GM19043 (cell line): ENCODE data around the gene COL8A1.
"Not testable (repeated sequence)": the region's sequence is repeated elsewhere in the genome, so short reads cannot be mapped to it uniquely, and the experiment has no call there.

ENCODE experiments used
- ATAC-seq: cut with Tn5 transposase; IDR thresholded peaks from one replicate; pipeline ENCODE4 v1.9.1; 2021; ENCODE audit warnings: low read depth; ENCODE audit not compliant: unreplicated experiment

Gene COL8A1

DNA sequence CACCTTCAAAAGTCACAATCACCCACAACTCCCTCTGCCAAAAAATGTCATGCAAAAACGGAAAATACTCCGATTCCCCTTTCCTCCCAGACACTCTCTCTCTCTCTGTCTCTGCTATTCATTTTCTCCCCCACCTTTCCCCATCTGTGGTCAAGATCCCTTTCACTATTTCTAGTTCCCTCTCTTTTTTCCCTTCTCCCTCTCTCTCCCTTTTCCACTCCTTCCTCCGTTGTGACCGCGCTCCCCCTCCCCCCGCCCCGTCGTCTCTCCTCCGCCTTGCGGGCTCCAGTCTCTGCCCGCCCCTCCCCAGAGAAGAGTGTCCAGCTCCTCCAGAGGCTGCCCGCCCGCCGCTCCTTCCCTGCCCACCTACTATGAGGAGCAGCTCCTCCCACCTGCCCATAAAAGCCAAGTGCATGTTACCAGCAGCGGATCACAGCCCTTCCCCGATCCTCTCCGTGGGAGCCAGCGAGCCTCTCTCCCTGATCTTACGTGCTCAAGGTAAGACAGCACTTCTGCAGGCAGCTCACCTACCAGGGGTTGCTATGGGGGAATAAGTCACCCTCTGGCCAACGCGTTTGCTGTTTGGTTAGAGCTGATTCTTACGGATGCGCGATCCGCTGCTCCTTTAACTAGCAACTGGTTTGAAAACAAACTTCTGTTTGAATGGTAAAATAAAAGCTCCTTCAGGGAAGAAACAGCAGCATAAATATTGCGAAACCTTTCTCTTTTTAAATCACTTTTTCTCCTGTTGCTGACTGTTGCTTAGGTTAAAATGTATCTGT is at the start of gene COL8A1:
TSS of gene COL8A1 (plus strand) at position 428 of the 782 bp plus-strand sequence. CDS start 152,089 bp downstream, outside the sequence.
- no peak for ATAC-seq

DNA sequence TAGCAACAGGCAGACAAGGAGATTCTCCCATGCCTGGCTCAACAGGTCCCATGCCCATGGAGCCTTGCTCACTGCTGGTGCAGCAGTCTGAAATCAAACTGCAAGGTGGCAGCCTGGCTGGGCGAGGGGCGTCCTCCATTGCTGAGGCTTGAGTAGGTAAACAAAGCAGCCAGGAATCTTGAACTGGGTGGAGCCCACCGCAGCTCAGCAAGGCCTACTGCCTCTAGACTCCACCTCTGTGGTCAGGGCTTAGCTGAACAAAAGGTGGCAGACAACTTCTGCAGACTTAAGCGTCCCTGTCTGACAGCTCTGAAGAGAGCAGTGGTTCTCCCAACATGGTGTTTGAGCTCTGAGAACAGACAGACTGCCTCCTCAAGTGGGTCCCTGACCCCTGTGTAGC is 49.2 kb upstream of the COL8A1 start:
- not testable (repeated sequence) for ATAC-seq

DNA sequence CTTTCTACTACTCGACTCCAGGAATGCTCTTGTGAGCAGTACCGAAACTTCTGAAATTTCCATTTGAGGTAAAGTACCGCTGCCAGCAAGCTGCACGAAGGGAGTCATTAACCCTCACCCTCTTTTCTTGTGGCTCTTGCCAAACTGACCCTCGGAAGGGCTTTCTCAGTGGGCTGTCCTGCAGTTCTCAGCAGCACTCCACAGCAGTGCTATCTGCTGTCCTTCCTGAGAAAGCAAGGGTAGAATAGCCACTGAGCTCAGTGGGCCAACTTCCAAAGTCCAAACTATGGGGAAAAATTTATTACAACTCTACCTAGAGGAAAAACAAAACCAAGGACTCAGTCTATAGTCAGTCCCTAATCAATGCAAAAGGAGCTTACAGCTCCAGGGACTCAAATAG is 38.5 kb upstream of the COL8A1 start:
- no peak for ATAC-seq

DNA sequence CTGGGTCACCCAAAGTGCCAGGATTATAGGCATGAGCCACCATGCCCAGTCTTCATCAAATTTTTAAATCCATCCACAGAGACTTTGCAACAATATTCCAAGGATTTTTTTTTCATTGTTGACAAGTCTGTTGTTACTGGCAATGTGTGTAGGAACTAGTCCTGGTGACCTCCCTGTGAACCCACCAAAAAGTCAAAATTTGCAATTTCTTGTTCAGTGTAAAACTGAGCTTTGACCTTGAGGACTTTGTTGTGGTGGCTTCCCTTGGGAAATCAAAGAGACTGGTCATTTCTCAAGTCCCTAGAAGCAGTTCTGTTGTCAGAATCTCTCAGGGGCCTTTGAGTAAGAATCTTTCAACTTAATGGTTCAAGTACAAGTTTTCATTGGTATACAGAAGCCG is 36.9 kb upstream of the COL8A1 start:
- no peak for ATAC-seq

DNA sequence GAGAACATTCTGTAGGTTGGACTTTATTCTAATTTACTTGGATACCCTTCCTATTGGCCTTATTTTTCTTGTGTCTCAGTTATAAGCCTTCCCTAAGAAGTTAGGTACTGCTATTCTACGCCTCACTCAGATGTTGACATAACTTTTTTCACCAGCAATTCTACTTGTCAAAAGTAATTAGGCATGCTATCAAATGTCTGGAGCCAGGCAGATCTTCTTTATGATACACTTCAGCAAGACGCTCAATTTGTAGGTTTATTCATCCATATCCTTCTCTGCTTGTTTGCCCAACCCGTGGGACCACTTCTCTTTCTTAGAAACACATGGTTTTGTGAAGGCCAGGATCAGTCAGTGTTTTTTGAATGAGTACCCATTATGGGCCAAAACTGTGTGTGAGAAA is 36.2 kb upstream of the COL8A1 start:
- no peak for ATAC-seq

DNA sequence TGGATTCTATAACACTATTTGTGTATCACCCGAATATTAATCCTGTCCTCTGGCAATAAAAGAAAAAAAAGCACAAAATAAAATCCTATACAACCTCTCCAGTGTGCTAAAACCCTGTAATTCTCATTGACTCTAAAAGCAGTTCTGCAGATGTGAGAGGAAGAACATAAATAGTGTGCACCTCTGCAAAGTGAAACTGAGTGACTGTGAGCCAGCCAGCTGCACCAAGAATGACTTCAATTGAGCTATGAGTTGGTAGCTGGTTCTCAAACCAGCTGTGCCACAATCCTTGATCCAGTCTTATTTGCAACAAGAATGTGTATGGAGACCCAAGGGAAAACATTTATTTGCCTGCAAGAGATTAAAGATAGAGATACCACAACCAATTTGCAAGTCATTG is 31.2 kb upstream of the COL8A1 start:
- ATAC-seq: no peak

DNA sequence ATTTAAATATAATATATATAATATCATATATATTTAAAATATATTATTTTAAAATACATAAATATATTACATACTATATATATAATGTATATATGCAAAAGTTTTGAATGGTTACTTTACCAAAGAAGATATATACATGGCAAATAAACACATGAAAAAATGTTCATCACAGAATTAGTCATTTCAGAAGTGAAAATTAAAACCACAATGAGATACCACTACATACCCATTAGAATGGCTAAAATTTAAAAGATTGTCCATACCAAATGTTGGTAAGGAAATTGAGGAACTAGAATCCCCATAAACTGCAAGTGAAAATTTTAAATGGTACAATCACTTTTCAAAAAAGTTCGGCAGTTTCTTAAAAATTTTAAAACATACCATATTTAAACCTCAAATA is 23.6 kb upstream of the COL8A1 start:
- ATAC-seq: no peak

DNA sequence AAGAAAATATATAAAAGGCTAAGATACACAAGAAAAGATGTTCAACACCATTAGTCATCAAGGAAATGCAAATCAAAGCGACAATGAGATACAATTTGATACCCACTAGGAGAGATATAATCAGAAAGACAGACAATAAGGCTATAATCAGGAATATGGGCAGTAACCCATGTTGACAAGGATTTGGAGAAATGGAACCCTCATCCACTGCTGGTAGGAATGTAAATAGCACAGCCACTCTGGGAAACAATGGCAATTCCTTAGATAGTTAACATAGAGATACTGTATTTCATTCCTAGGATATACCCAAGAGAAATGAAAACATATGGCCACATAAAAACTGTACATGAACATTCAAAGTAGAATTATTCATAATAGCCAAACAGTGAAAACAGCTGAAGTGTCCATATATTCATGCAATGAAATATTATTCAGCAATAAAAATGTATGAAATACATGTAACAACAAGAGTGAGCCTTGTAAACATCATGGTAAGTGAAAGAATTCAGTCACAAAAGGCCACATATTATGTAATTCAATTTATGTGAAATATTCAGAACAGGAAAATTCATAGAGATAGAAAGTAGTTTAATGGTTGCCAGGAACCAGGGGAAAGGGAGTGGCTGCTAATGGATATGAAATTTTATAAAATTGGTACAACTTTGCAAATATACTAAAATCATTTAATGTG is 18.2 kb upstream of the COL8A1 start:
- no peak for ATAC-seq

DNA sequence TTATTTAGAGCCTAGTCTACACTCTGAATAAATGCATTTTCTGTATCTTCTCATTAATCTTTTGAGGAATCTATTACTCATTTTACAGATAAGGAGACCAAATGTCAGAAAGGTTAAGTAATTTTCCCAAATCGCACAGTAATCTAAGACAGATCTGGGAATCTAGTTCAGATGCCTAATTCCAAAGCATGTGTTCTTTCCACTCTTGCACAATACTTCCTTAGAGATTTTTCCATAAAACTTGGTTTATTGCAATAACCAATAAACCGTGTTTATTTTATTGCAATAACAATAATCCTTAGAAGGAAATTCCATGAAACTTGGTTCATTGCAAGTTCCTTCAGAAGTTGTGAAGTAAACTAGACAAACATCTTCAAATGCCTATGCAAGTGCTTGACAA is 17.4 kb upstream of the COL8A1 start:
- no peak for ATAC-seq

DNA sequence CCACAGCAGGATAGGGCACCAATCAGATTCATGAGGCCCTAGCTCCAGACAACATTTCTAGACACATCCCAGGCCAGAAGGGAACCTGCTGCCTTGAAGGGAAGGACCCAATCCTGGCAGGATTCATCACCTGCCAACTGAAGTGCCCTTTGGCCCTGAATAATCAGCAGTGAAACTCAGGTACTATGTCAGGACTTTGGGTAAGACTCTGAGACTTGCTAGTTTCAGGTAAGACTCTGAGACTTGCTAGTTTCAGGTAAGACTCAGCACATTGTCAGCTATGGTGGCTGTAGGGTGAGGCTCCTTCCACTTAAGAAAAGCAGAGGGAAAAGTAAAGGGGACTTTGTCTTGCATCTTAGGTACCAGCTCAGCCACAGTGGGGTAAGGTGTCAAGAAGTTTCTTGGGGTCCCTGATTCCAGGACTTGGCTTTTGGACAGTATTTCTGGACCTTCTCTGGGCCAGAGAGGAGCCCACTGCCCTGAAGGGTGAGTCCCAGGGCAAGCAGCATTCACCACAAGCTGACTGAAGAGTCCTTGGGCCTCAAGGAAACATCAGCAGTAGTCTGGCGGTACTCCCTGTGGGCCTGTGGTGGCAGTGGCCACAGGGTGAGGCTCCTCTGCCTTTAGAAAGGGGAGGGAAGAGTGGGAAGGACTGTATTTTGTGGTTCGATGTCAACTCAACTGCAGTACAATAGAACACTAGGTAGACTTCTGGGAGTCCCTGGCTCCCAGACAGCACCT is 13.7 kb upstream of the COL8A1 start:
- ATAC-seq: no peak

DNA sequence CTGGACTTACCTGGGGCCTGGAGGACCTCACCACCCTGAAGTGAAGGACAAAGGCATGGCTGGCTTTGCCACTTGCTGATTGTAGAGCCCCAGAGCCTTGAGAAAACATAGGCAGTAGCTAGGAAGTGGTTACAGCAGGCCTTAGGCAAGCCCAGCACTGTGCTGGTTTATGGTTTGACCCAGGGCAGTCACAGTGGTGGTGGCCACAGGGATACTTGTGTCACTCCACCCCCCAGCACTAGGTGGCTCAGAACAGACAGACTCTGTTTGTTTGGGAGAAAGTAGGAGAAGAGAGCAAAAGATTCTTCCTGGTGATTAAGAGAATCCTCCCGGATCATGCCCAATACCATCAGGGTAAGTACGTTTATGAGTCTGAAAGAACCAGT is 13.2 kb upstream of the COL8A1 start:
- ATAC-seq: no peak

DNA sequence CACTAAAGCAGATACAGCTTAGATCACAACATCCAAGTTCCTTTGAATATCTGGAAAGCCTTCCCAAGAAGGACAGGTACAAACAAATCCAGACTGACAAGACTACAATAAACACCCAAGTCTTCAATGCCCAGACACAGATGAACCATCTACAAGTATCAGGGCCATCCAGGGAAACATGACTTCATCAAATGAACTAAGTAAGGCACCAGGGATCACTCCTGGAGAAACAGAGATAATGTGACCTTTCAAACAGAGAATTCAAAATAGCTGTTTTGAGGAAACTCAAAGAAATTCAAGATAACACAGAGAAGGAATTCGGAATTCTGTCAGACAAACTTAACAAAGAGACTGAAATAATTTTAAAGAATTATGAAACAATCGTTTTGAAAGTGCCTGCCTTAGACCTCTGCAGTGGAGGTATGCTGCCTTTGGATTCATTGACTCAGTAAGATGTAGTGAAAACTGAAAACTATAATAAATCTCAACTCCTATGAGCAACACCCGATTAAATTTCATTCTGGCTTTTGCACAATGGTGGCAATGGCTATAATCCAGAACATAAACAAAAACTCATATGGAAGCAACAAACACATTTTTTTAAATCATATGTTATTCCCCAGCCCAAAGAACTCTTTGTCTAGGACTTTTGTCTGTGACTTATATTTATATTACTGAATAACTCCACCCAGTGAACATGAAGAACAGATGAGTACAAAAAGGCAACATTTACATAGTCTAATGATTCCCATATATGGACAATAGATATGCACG is 12.6 kb upstream of the COL8A1 start:
- ATAC-seq: no peak

DNA sequence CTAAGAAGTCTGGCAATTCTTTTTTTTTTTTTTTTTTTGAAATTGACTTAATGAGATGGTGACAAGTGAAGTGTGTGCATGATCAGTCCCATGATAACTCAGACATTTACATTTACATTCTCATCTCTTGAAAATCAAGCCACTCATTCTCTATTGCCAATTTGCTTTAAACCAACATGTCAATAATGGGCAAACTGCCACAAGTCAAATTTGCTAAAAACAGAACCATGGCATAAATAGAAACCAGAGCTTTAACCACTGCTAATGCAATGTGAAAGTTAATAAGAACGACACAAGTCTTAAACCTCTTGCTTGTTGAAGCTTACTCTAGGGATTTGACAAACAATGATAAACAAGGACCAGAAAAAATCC is 12.0 kb upstream of the COL8A1 start:
- peak; percentile 44 for ATAC-seq

DNA sequence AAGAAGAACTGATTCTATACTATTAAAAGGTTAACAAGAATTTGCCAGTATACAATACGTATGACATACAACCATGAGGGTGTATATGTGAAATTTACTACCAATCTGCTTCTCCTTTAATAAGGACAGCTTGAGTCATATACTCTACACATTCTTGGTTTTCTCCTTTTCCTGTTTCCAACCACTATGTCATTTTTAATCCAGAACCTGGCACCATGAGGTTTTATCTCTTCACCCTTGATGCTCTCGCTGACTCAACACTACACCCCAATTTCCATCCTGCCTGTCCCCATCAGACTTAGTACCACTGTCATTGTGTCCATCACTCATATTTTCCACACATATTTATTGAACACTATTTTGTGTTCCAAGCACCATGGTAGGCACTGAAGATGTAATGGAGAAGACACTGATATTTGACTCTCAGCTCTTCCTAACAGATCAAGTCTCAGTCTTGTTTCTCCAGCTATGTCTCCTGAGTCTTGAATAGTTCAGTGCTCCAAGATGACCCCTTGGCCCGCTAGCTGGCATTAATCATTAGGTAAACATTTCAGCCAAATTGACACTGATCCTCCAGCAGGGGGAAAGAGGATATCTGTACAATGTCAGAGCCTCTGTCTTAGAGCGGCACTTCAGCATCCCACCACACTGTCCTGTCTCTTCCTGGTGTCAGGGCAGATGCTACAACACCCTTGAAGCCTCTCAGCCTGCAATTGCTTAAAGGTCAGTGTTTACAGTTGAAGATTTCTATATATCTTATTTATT is 11.2 kb upstream of the COL8A1 start:
- ATAC-seq: no peak

DNA sequence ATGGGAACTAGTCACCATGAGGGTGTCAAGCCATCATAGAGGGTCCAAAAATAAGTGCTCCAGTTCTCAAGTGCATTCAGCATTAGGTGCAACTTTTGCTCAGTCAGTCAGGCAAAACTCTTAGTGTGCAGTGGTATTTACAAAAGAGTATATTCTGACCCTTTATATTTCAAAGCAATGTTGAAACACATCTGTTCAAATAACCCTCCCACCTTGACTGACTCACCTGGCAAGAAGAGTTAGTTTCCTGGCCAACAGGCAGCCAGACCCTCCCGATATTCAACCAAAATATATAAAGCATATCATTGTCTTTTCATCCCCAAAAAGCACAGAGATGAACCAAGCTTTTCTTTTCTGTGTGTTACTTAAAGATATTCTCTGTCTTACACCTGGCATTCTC is 7.6 kb upstream of the COL8A1 start:
- no peak for ATAC-seq

DNA sequence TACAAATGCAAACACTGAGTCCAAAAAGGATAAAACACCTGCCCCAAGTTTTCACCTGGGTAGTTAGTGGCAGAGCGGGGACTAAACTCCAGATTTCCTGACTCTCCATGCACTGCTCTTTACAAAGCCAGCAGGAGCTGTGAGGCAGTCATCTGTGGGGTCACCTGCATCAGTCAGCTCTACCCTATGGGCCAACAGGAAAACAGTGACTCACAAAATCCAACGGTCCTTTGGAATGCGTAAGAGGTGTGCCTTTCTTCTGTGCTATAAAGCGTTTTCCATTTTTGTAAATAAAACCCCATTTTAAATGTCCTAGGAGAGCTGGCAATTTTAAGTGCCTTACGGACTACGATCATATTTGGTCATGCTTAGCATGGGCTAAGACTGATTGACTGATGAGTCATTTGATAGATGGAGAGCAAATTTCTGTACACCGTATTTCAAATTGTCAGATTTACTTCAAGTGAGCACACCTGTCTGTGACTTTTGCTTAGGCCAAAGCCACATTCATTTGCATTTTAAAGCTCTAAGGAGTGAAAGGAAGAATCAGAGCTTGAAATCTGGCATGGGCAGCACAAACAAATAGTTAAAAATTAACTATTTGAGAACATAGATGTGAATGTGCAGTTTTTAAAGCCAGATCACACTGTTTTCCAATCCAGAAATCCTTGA is 4.4 kb upstream of the COL8A1 start:
- ATAC-seq: peak; percentile 68

DNA sequence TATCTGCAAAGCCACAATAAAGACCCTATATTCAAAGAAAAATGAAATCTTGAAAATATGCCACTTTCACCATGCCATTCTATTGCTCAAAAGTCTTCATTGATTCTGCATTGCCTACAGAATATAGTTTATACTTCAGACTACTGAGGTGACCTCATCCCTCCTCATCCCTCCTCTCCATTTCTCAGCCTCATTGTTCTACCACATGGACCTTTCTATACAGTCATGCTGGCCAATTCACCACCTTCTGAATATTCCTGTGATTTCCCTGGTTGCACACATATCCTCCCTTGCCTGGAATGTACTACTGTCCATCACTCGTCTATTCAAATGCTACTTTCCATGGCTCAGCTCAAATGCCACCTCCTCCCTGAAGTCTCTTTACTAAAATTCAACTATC is 3.5 kb upstream of the COL8A1 start:
- ATAC-seq: no peak

DNA sequence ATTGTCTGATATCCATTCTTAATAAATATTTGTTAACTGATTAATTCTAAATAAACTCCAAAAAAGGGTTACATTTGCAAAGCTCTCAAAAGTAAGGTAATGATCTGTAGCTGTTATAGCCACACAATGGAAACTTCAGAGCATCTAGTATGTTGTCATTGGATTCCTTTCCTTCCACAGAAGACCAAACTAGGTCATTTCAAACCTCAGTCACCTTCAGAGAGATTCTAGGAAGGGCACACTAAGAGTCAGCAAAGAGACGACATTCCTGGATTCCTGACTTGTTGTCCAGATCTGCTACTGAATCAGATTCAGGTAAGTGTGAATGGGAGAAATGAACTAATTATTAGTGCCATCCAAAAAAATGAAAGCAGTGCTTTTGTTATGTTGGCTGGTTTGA is 3.0 kb upstream of the COL8A1 start:
- no peak for ATAC-seq

DNA sequence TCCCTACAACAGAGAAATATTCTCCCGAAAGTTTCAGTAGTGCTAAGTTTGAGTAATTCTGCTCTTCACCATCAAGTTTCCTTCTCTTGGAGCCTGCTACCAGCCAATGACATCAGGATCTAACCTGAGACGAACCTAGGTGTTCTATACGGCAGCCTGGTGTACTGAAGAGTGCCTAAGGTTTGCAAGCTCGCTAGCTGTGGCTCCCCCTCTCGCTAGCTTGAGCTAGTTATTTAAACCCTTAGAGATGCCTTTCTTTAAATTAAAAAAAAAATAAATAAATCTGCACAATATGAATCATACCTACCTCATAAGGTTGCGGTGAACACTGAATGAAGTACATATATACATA is 1.4 kb upstream of the COL8A1 start:
- ATAC-seq: no peak
